Activated T-cell treated with anti-CD3 and anti-CD28 coated beads for 4 hours (primary cell): ENCODE results near the gene WDR93.
A peak's percentile ranks its signal among the peaks of the same experiment; 100 is the strongest.

Experiments
- DNase-seq: peaks from one replicate; pipeline ENCODE4 v3.0.0-alpha.2; 2020

WDR93 gene

DNA sequence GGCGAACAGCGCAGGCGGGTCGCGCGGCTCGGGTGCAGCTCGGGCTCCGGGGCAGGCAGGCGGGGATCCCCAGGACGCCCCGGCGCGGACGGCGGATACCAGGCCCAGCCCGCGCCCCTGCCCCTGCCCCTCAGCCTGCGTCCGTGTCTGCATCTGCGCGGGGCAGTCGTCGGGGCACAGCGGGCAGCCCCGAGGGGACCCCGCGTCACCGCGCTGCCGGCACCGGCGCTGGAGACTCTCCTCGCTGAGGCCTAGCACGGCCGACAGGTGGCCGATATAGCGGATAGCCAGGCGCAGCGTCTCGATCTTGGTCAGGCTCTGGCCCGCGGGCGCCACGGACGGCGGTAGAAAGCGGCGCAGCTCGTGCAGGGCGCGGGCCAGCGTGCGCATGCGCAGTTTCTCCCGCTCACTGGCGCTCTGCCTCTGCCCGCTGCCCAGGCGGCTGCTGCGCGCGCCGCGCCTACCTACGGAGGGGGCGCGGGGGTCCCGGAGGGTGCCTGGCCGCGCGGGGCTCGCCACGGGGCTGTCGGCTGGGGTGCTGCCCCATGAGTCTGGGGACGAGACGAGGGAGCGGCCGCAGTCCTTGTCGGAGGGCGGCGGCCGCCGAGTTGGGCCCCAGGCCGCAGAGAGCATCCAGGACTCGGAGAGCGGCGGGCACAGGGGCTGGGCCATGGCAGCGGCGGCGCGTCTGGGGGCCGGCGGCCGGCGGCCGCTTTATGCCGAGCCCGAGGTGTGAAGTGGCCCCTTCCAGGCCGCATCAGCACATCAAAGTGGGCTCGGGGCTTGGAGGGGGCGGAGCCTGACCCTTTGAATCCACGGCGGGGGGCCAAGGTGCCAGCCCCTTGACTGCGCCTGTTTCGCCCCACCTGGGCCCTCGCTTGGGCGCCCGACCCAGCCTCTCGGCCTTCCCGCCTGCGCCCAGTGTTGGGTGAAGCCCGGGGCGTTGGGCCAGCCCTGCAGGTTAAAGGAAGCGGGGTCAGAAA, 60.2 kb downstream of the WDR93 start, which contains the start of gene MESP1:
TSS of gene MESP1 (minus strand) at position 690 of the 983 bp plus-strand sequence. CDS start at position 672, 18 bp downstream.
- DNase-seq = peak; percentile 65

DNA sequence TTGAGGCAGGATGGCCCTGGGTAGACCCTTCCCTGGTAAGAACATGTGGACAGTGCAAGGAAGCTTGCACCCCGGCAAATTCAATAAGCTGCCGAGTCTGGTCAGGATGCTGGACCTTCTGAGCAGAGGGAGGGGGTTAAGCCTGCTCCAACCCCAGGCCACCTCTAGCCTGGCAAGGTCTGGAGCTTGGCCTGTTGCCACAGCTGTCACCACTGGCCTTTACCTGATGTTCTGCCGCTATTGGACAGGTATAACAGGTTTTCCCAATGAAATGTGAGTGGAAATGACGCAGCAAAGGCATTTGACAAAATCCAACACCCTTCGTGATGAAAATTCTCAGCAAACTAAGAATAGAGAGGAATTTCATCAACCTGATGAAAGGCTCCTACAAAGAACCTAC, 61.1 kb downstream of the WDR93 start:
- no peak for DNase-seq

- DNase-seq = no peak
These were observed 63.2 kb downstream of the WDR93 start for GRCh38 chr15:89753855-89754254.

- no peak for DNase-seq
These were observed 63.9 kb downstream of the WDR93 start for GRCh38 chr15:89754361-89755154.

DNA sequence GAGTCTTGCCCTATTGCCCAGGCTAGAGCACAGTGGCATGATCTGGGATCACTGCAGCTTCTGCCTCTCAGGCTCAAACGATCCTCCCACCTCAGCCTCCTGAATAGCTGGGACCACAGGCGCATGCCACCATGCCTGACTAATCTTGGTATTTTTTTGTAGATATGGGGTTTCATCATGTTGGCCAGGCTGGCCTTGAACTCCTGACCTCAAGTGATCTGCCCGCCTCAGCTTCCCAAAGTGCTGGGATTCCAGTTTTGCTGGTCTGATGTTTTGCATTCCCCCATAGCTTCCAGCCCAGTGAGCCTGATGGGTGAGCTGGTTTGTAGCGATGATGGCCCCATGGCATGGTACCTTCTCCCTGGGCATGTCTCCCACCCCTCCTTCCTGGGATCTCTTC, 65.1 kb downstream of the WDR93 start:
- no peak for DNase-seq

DNA sequence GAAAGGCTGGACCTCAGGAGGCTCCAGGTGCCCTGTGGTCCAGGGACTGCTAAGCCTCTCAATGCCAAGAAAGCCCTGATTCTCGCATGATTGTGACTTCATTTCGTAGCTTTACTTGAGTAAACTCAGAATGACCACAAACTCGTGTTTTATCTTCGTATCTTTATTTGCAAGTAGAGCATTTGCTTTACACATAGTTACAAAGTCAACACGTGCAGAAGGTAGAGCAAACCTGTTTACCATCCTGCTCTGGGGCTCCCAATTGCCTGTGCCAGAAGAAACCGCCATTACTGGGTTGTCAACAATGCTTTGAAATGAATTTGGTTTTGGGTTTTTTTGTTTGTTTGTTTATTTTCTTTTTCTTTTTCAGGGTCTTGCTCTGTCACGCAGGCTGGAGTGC, 66.3 kb downstream of the WDR93 start:
- DNase-seq = no peak

DNA sequence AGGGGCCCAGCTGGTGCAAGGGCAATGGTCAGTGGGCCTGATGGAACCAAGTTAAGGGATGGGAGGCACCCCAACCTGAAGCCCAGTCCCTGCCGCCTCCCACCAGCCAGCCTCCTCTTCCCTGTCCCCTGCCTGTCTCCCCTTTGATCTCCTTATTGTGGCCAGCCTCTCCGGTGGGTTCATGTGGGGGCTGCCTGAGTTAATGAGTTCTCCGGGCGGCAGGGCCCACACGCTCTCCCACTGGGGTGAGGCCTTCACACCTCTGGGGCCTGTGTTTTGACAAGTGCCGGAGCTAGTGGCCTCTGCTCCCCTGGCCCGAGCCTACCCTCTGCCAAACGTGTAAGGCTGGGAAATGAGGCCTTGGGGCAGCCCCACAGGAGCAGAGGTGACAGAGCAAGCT, 67.7 kb downstream of the WDR93 start:
- DNase-seq = no peak

GRCh38 chr15:89758981-89759380, 68.4 kb downstream of the WDR93 start:
- DNase-seq = no peak

- no peak for DNase-seq
These were observed 69.2 kb downstream of the WDR93 start for GRCh38 chr15:89759835-89760234.

DNA sequence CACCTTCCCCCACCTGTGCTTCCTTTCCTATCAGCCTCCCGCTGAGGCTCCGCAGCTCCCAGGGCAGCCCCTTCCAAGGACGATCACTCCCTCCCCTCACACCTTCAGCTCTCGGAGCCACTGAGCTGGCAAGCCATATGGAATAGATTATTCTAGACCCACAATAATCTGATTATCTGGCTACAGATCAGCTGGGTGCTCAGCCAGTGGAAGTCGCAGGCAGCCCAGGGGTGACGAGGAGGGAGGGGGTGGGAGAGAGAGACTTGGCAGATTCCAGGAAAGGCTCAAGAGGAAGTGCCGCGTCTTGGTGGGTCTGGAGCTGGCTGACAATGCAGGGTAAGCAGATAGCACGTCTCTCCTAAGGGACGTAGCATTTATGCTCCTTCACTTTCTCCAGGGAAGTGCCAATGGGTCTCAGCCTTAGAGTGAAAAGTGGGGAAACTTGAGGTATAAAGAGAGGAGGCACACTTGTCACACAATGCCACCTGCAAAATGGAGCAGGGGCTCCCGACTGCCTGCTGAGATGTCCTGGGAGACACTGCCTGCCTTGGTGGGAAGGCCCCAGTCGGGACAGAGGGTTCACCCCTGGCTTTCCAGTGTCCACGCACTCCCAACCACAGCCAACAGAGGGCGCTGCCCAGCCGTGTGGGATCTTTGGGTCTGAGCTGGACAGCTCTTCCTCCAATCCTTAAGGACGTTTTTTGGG, 69.8 kb downstream of the WDR93 start:
- DNase-seq = peak; percentile 49

GRCh38 chr15:89761009-89761831, 70.6 kb downstream of the WDR93 start:
- DNase-seq = no peak

DNA sequence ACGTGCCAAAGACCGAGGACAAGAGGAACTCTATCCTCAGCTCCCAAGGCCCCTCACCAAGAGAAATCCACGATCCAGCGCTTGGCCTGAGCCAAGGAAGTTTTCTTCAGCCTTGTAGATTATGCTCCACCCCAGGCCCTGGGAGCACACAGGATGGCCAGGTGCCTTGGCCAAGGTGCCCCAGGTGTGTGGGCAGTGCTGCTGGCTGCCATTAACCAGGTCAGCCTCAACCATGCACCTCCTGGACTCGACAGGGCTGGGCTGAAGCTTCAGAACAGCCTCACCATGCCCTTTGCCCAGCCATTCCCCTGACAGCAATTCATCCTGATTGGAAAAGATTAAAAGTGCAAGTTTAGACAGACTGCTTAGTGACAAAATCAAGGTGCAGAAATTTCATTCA, 71.3 kb downstream of the WDR93 start:
- DNase-seq = no peak

GRCh38 chr15:89765694-89766093, 75.1 kb downstream of the WDR93 start:
- no peak for DNase-seq

GRCh38 chr15:89766357-89767311, 76.0 kb downstream of the WDR93 start:
- no peak for DNase-seq

- no peak for DNase-seq
These were observed 76.9 kb downstream of the WDR93 start for GRCh38 chr15:89767411-89767915.

GRCh38 chr15:89768071-89768500, 77.5 kb downstream of the WDR93 start:
- no peak for DNase-seq

GRCh38 chr15:89769366-89769765, 78.8 kb downstream of the WDR93 start:
- no peak for DNase-seq

- DNase-seq = no peak
These were observed 79.4 kb downstream of the WDR93 start for GRCh38 chr15:89770041-89770440.

GRCh38 chr15:89772932-89773583, 82.4 kb downstream of the WDR93 start:
- DNase-seq = no peak

DNA sequence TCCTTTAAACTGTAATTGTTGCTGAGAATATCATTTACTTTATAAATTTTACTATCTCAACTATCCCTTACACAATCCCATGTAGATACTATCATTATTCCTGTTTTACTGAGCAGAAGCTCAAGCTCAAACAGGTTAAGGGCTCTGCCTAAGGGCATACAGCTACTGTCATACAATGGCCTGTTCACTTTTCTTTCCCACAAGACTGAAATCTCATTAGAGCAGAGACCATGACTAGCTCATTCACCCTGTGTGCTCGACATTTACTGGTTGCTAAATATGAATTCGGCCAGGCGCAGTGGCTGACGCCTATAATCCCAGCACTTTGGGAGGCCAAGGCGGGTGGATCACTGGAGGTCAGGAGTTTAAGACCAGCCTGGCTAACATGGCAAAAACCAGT, 83.9 kb downstream of the WDR93 start:
- DNase-seq = no peak
